ENCODE results near the gene ACP6.

ACP6 gene

DNA sequence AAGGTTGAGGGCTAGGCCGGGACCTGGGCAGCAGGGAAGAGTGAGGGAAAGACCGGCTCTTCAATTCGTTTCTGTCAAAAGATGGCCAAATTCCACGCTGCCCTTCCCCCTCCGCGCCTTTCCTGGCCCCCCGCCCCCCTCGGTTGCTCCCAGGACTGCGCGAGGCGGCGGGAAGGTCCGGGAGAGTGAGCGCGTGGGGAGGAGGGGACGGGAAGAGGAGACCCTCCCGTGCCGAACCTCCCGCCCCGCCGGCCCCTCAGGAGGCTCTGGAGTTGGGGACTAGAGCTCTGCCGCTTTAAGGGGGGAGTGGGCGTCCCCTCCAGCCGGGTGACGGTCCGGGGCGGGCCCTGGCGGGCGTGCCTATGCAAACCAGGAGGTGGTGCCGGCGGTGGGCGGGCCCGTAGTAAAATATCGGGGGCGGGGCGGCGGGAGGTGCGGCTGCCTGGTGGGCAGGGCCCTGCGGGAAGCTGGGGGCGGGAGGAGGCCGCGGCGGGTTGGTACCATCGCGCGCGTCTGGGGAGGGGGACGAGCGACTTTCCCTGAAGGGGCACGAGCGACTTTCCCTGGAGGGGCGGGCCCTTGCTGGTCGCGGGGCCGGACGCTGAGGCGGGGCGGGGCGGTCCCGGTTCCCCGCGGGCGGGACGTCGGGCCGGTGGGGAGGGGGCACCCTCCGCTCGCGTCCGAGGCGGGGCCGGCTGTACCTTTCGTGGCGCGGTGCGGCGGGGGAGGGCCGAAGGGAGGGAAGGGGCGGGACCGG lies 70.8 kb downstream of the ACP6 start (continued):
- TF ChIP-seq REST (tag by site-specific recombination; IDR thresholded peaks at IDR 0.05) (no peak), ZBTB48 (tag by site-specific recombination; IDR thresholded peaks at IDR 0.05) (peak; percentile 79), ZNF341 (tag by site-specific recombination; IDR thresholded peaks at IDR 0.05; ENCODE audit: low read depth) (peak; percentile 62; the same call in 1 of the 2 replicates), ZNF501 (tag by site-specific recombination; IDR thresholded peaks at IDR 0.05) (peak; percentile 64; the same call in 1 of the 2 replicates), YY2 (tag by site-specific recombination; IDR thresholded peaks at IDR 0.05) (0 out of 2 replicates have a peak, but pooled peaks have one; percentile 16), GLIS2 (tag by site-specific recombination; IDR thresholded peaks at IDR 0.05) (peak; percentile 95), ZNF843 (tag by site-specific recombination; IDR thresholded peaks at IDR 0.05) (peak; percentile 49), KLF17 (tag by site-specific recombination; IDR thresholded peaks at IDR 0.05) (peak; percentile 74; the same call in 1 of the 2 replicates), ZNF561 (tag by site-specific recombination; IDR thresholded peaks at IDR 0.05; ENCODE audit: borderline replicate concordance) (0 out of 2 replicates have a peak, but pooled peaks have one; percentile 40), YY1 (tag by site-specific recombination; IDR thresholded peaks at IDR 0.05) (peak; percentile 66; the same call in 1 of the 2 replicates), ZBTB11 (tag by site-specific recombination; conservative IDR thresholded peaks at IDR 0.05; ENCODE audit: low read depth) (0 out of 2 replicates have a peak, but pooled peaks have one; percentile 5), ZNF660 (tag by site-specific recombination; IDR thresholded peaks at IDR 0.05) (peak; percentile 11; the same call in 1 of the 2 replicates), ZFP69B (tag by site-specific recombination; IDR thresholded peaks at IDR 0.05) (peak; percentile 97), ZNF600 (tag by site-specific recombination; IDR thresholded peaks at IDR 0.05) (peak; percentile 78; the same call in 1 of the 2 replicates), KLF10 (tag by site-specific recombination; IDR thresholded peaks at IDR 0.05) (peak; percentile 82), ZNF426 (tag by site-specific recombination; IDR thresholded peaks at IDR 0.05) (no peak), MZF1 (tag by site-specific recombination; IDR thresholded peaks at IDR 0.05; ENCODE audit: borderline replicate concordance) (peak; percentile 25; the same call in 1 of the 2 replicates), ZXDB (tag by site-specific recombination; IDR thresholded peaks at IDR 0.05) (peak; percentile 58), SP7 (tag by site-specific recombination; IDR thresholded peaks at IDR 0.05) (peak; percentile 52; the same call in 1 of the 2 replicates), ZNF701 (tag by site-specific recombination; IDR thresholded peaks at IDR 0.05) (no peak), IKZF3 (tag by site-specific recombination; IDR thresholded peaks at IDR 0.05) (peak; percentile 63; the same call in 1 of the 2 replicates), ZNF214 (tag by site-specific recombination; IDR thresholded peaks at IDR 0.05; ENCODE audit: borderline replicate concordance) (no peak), ZNF837 (tag by site-specific recombination; IDR thresholded peaks at IDR 0.05) (no peak), KLF16 (tag by site-specific recombination; IDR thresholded peaks at IDR 0.05) (peak; percentile 80; the same call in 1 of the 2 replicates)
- TF ChIP-seq, protein P1, sequence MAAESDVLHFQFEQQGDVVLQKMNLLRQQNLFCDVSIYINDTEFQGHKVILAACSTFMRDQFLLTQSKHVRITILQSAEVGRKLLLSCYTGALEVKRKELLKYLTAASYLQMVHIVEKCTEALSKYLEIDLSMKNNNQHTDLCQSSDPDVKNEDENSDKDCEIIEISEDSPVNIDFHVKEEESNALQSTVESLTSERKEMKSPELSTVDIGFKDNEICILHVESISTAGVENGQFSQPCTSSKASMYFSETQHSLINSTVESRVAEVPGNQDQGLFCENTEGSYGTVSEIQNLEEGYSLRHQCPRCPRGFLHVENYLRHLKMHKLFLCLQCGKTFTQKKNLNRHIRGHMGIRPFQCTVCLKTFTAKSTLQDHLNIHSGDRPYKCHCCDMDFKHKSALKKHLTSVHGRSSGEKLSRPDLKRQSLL (tag by site-specific recombination; IDR thresholded peaks at IDR 0.05): peak; percentile 73
- TF ChIP-seq, protein P2, sequence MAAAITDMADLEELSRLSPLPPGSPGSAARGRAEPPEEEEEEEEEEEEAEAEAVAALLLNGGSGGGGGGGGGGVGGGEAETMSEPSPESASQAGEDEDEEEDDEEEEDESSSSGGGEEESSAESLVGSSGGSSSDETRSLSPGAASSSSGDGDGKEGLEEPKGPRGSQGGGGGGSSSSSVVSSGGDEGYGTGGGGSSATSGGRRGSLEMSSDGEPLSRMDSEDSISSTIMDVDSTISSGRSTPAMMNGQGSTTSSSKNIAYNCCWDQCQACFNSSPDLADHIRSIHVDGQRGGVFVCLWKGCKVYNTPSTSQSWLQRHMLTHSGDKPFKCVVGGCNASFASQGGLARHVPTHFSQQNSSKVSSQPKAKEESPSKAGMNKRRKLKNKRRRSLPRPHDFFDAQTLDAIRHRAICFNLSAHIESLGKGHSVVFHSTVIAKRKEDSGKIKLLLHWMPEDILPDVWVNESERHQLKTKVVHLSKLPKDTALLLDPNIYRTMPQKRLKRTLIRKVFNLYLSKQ (tag by site-specific recombination; IDR thresholded peaks at IDR 0.05; ENCODE audit: borderline replicate concordance): no peak
- TF ChIP-seq, protein P3, sequence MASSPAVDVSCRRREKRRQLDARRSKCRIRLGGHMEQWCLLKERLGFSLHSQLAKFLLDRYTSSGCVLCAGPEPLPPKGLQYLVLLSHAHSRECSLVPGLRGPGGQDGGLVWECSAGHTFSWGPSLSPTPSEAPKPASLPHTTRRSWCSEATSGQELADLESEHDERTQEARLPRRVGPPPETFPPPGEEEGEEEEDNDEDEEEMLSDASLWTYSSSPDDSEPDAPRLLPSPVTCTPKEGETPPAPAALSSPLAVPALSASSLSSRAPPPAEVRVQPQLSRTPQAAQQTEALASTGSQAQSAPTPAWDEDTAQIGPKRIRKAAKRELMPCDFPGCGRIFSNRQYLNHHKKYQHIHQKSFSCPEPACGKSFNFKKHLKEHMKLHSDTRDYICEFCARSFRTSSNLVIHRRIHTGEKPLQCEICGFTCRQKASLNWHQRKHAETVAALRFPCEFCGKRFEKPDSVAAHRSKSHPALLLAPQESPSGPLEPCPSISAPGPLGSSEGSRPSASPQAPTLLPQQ (tag by site-specific recombination; IDR thresholded peaks at IDR 0.05): peak; percentile 99

All from HEK293 (cell line).